Measurements from ENCODE around the gene GRK6. TPM values are rescaled to one million over a fixed set of nuclear protein-coding genes. Genes with fewer than 3 reads are reported as not detected.

GRK6 gene
- total RNA-seq, 1 donor from 2014 or later: 12.5 TPM

- no peaks in the 10 kb centered on the region for H3K27me3 ChIP-seq (ENCODE audit: control insufficient read depth in 3 of 3, insufficient read depth in 3 of 3, low read length in 3 of 3)
- H3K9me3 ChIP-seq (ENCODE audit: control insufficient read depth in 3 of 3, low read length in 3 of 3): no peaks in the 10 kb centered on the region
- H3K9ac ChIP-seq (ENCODE audit: low read depth in 1 of 3, low read length in 3 of 3): peak overlapping the region; percentile 54 to 83 (median 69)
- no peaks in the 10 kb centered on the region for H3K36me3 ChIP-seq (ENCODE audit: control insufficient read depth in 3 of 3, insufficient read depth in 3 of 3, low read length in 3 of 3)
- peak overlapping the region; percentile 70 to 84 (median 79) for H3K4me3 ChIP-seq (ENCODE audit: low read length in 3 of 3)
- peak overlapping the region; percentile 87 for H3K27ac ChIP-seq (ENCODE audit: low read depth, low read length)
- peaks cover 20 to 38% (median 20%) of the 10 kb centered on the region in 3 donors for H3K4me1 ChIP-seq (ENCODE audit: control insufficient read depth in 3 of 3, insufficient read depth in 3 of 3, low read length in 3 of 3)
Observed at GRCh38 chr5:177425196-177425800, 1.2 kb upstream of the GRK6 start.

GRCh38 chr5:177425801-177426565 lies 493 bp upstream of the GRK6 start:
- Histone ChIP-seq H3K4me3 (ENCODE audit: low read length in 3 of 3) (peak overlapping the region; percentile 70 to 84 (median 79)), H3K36me3 (ENCODE audit: control insufficient read depth in 3 of 3, insufficient read depth in 3 of 3, low read length in 3 of 3) (peaks cover 0 to 4% (median 3%) of the 10 kb centered on the region in 3 donors), H3K27me3 (ENCODE audit: control insufficient read depth in 3 of 3, insufficient read depth in 3 of 3, low read length in 3 of 3) (no peaks in the 10 kb centered on the region), H3K27ac (ENCODE audit: low read depth, low read length) (peak overlapping the region; percentile 87), H3K4me1 (ENCODE audit: control insufficient read depth in 3 of 3, insufficient read depth in 3 of 3, low read length in 3 of 3) (peaks cover 20 to 44% (median 22%) of the 10 kb centered on the region in 3 donors), H3K9ac (ENCODE audit: low read depth in 1 of 3, low read length in 3 of 3) (peak overlapping the region; percentile 54 to 83 (median 69)), H3K9me3 (ENCODE audit: control insufficient read depth in 3 of 3, low read length in 3 of 3) (no peaks in the 10 kb centered on the region)

- Histone ChIP-seq H3K4me1 (ENCODE audit: control insufficient read depth in 3 of 3, insufficient read depth in 3 of 3, low read length in 3 of 3) (peaks cover 29 to 58% (median 35%) of the 10 kb centered on the region in 3 donors), H3K9me3 (ENCODE audit: control insufficient read depth in 3 of 3, low read length in 3 of 3) (no peaks in the 10 kb centered on the region), H3K4me3 (ENCODE audit: low read length in 3 of 3) (peak overlapping the region; percentile 80 to 84 (median 83)), H3K9ac (ENCODE audit: low read depth in 1 of 3, low read length in 3 of 3) (peak overlapping the region; percentile 87 to 92 (median 91)), H3K27me3 (ENCODE audit: control insufficient read depth in 3 of 3, insufficient read depth in 3 of 3, low read length in 3 of 3) (no peaks in the 10 kb centered on the region), H3K27ac (ENCODE audit: low read depth, low read length) (peak overlapping the region; percentile 70), H3K36me3 (ENCODE audit: control insufficient read depth in 3 of 3, insufficient read depth in 3 of 3, low read length in 3 of 3) (peaks cover 0 to 7% (median 5%) of the 10 kb centered on the region in 3 donors)
Observed at GRCh38 chr5:177427211-177427822, 841 bp downstream of the GRK6 start.

- Histone ChIP-seq H3K9ac (ENCODE audit: low read depth in 1 of 3, low read length in 3 of 3) (peak overlapping the region; percentile 87 to 92 (median 91)), H3K4me1 (ENCODE audit: control insufficient read depth in 3 of 3, insufficient read depth in 3 of 3, low read length in 3 of 3) (peaks cover 32 to 65% (median 41%) of the 10 kb centered on the region in 3 donors), H3K36me3 (ENCODE audit: control insufficient read depth in 3 of 3, insufficient read depth in 3 of 3, low read length in 3 of 3) (peaks cover 7 to 13% (median 12%) of the 10 kb centered on the region in 3 donors), H3K27ac (ENCODE audit: low read depth, low read length) (no peak overlapping the region), H3K27me3 (ENCODE audit: control insufficient read depth in 3 of 3, insufficient read depth in 3 of 3, low read length in 3 of 3) (no peaks in the 10 kb centered on the region), H3K4me3 (ENCODE audit: low read length in 3 of 3) (peak overlapping the region; percentile 40 to 83 (median 80)), H3K9me3 (ENCODE audit: control insufficient read depth in 3 of 3, low read length in 3 of 3) (no peaks in the 10 kb centered on the region)
Observed at GRCh38 chr5:177427919-177428573, 1.6 kb downstream of the GRK6 start.

- no peaks in the 10 kb centered on the region for H3K9me3 ChIP-seq (ENCODE audit: control insufficient read depth in 3 of 3, low read length in 3 of 3)
- no peak overlapping the region for H3K27ac ChIP-seq (ENCODE audit: low read depth, low read length)
- peaks cover 12 to 19% (median 16%) of the 10 kb centered on the region in 3 donors for H3K36me3 ChIP-seq (ENCODE audit: control insufficient read depth in 3 of 3, insufficient read depth in 3 of 3, low read length in 3 of 3)
- peak overlapping the region in 2 of 3 donors; percentile 23 to 47 for H3K9ac ChIP-seq (ENCODE audit: low read depth in 1 of 3, low read length in 3 of 3)
- no peaks in the 10 kb centered on the region for H3K27me3 ChIP-seq (ENCODE audit: control insufficient read depth in 3 of 3, insufficient read depth in 3 of 3, low read length in 3 of 3)
- peaks cover 32 to 65% (median 41%) of the 10 kb centered on the region in 3 donors for H3K4me1 ChIP-seq (ENCODE audit: control insufficient read depth in 3 of 3, insufficient read depth in 3 of 3, low read length in 3 of 3)
- no peak overlapping the region for H3K4me3 ChIP-seq (ENCODE audit: low read length in 3 of 3)
Observed at GRCh38 chr5:177428574-177429217, 2.2 kb downstream of the GRK6 start.

GRCh38 chr5:177429248-177430040 lies 3.0 kb downstream of the GRK6 start:
- Histone ChIP-seq H3K9ac (ENCODE audit: low read depth in 1 of 3, low read length in 3 of 3) (no peak overlapping the region), H3K4me3 (ENCODE audit: low read length in 3 of 3) (no peak overlapping the region), H3K36me3 (ENCODE audit: control insufficient read depth in 3 of 3, insufficient read depth in 3 of 3, low read length in 3 of 3) (peaks cover 16 to 27% (median 24%) of the 10 kb centered on the region in 3 donors), H3K27ac (ENCODE audit: low read depth, low read length) (no peak overlapping the region), H3K27me3 (ENCODE audit: control insufficient read depth in 3 of 3, insufficient read depth in 3 of 3, low read length in 3 of 3) (no peaks in the 10 kb centered on the region), H3K4me1 (ENCODE audit: control insufficient read depth in 3 of 3, insufficient read depth in 3 of 3, low read length in 3 of 3) (peaks cover 32 to 65% (median 41%) of the 10 kb centered on the region in 3 donors), H3K9me3 (ENCODE audit: control insufficient read depth in 3 of 3, low read length in 3 of 3) (no peaks in the 10 kb centered on the region)

GRCh38 chr5:177430140-177430951 lies 3.9 kb downstream of the GRK6 start:
- H3K4me3 ChIP-seq (ENCODE audit: low read length in 3 of 3): no peak overlapping the region
- peaks cover 26 to 35% (median 32%) of the 10 kb centered on the region in 3 donors for H3K36me3 ChIP-seq (ENCODE audit: control insufficient read depth in 3 of 3, insufficient read depth in 3 of 3, low read length in 3 of 3)
- H3K9ac ChIP-seq (ENCODE audit: low read depth in 1 of 3, low read length in 3 of 3): no peak overlapping the region
- H3K27me3 ChIP-seq (ENCODE audit: control insufficient read depth in 3 of 3, insufficient read depth in 3 of 3, low read length in 3 of 3): no peaks in the 10 kb centered on the region
- H3K9me3 ChIP-seq (ENCODE audit: control insufficient read depth in 3 of 3, low read length in 3 of 3): no peaks in the 10 kb centered on the region
- H3K4me1 ChIP-seq (ENCODE audit: control insufficient read depth in 3 of 3, insufficient read depth in 3 of 3, low read length in 3 of 3): peaks cover 30 to 64% (median 39%) of the 10 kb centered on the region in 3 donors
- no peak overlapping the region for H3K27ac ChIP-seq (ENCODE audit: low read depth, low read length)

GRCh38 chr5:177430972-177431316 lies 4.5 kb downstream of the GRK6 start:
- Histone ChIP-seq H3K4me1 (ENCODE audit: control insufficient read depth in 3 of 3, insufficient read depth in 3 of 3, low read length in 3 of 3) (peaks cover 26 to 60% (median 35%) of the 10 kb centered on the region in 3 donors), H3K36me3 (ENCODE audit: control insufficient read depth in 3 of 3, insufficient read depth in 3 of 3, low read length in 3 of 3) (peaks cover 28 to 41% (median 34%) of the 10 kb centered on the region in 3 donors), H3K9me3 (ENCODE audit: control insufficient read depth in 3 of 3, low read length in 3 of 3) (no peaks in the 10 kb centered on the region), H3K27me3 (ENCODE audit: control insufficient read depth in 3 of 3, insufficient read depth in 3 of 3, low read length in 3 of 3) (no peaks in the 10 kb centered on the region), H3K4me3 (ENCODE audit: low read length in 3 of 3) (no peak overlapping the region), H3K27ac (ENCODE audit: low read depth, low read length) (no peak overlapping the region), H3K9ac (ENCODE audit: low read depth in 1 of 3, low read length in 3 of 3) (peak overlapping the region in 2 of 3 donors; percentile 23 to 54)
